BLaER1 treated with 17β-estradiol and CSF1 and Interleukin-3, amounts not matched to agents 10 nM and 100 nM (cell line): Measurements from ENCODE around the gene CACNA2D3.

Experiments used
- H3K27ac ChIP-seq, 11 experiments: shearing (Covaris generic); formaldehyde crosslinking; 2 replicates each; pipeline ENCODE4 v1.8.1; 2022
- H3K27me3 ChIP-seq, 11 experiments: shearing (Covaris generic); formaldehyde crosslinking; 2 replicates each; pipeline ENCODE4 v1.8.1; 2022
- H3K36me3 ChIP-seq, 11 experiments: shearing (Covaris generic); formaldehyde crosslinking; 2 replicates each; pipeline ENCODE4 v1.8.1; 2022
- H3K4me1 ChIP-seq, 10 experiments: shearing (Covaris generic); formaldehyde crosslinking; 2 replicates each; pipeline ENCODE4 v1.8.1; 2022
- H3K4me2 ChIP-seq, 11 experiments: shearing (Covaris generic); formaldehyde crosslinking; 2 replicates each; pipeline ENCODE4 v1.8.1; 2022
- H3K4me3 ChIP-seq, 10 experiments: shearing (Covaris generic); formaldehyde crosslinking; 2 replicates each; pipeline ENCODE4 v1.8.1; 2022
- H3K9ac ChIP-seq, 11 experiments: shearing (Covaris generic); formaldehyde crosslinking; 2 replicates each; pipeline ENCODE4 v1.8.1; 2022
- H3K9me3 ChIP-seq, 11 experiments: shearing (Covaris generic); formaldehyde crosslinking; replicated peaks in 1 of 11; 2 replicates each; pipeline ENCODE4 v1.8.1; 2022
- H4K20me1 ChIP-seq, 11 experiments: shearing (Covaris generic); formaldehyde crosslinking; 2 replicates each; pipeline ENCODE4 v1.8.1; 2022
- Cebpa-rat ChIP-seq, 11 experiments: shearing (Covaris generic); IDR thresholded peaks; 2 replicates each; pipeline ENCODE4 v1.8.1; 2022

CACNA2D3 gene

DNA sequence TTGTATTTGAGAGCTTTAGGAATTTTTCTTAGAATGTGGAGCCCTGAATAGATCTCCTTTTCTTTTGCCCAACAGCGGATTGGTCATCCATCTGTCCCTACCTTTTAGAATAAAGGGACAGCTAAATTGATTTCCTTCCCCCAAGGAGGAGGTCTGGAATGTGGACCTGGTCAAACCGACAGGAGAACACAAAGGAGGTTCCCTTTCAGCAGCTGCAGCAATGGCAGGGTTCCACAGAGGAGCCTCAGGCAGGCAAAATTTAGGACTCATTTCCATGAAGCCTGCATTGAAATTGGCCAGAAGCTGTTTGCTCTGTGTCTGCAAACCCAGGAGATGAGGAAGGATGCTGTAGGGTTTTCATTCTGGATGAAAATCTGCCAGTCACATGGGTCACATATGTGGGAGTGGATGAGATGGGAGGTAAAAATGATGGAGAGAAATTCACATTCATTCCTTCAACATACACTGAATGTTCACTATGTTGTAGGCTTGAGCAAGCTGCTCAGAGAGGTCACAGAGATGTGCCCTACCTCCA is 728.2 kb downstream of the CACNA2D3 start:
- Histone ChIP-seq H3K4me3 (no peak overlapping the region), H3K27me3 (no peaks in the 10 kb centered on the region; a peak in 1 of 22 replicates), H3K27ac (no peak overlapping the region), H3K4me2 (no peak overlapping the region), H3K9ac (no peak overlapping the region), H3K36me3 (no peaks in the 10 kb centered on the region), H3K9me3 (no peaks in the 10 kb centered on the region), H3K4me1 (peaks cover 13 to 27% (median 23%) of the 10 kb centered on the region in 10 experiments), H4K20me1 (no peaks in the 10 kb centered on the region; a peak in 1 of 22 replicates)
- no peak for TF ChIP-seq Cebpa-rat (IDR thresholded peaks at IDR 0.05)

DNA sequence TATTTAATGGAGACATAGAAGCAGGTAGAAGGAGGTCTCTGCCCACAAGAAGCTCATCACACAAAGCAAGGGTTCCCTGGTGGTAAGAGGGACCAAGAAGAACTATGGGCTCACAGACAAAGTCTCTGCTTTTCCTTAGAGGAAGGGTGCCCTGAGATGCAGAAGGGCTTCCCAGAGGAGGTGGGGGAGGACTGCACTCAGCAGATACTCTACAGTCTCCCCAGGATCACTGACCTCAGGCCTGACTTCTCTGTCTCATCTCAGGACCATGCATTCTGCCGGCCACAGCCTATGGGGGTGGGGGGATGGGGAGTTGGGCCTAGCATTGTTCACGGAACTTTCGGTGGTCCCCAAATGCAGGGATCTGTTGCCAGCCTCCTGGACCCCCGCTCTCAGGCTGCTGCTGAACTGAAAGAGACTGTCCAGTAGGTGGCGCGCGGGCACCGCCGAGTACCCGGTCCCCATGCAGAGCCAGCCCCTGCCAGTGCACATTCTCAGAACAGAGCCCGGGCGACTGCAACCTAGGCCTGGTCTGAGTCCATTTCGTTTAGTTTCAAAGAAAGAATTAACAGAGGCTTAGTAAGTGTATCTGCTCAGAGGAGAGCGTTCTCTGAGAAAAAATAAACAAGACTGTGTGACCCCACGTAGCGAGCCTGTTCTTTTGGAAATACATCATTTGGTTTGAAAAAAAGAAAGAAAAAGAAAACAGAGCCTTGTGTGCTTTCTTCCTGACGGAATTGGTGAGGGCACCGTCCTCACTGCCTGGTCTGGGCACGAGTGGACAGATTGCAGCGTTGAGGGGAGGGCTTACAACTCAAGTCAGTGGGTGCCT is 731.4 kb downstream of the CACNA2D3 start:
- H3K9ac ChIP-seq: no peak overlapping the region
- no peaks in the 10 kb centered on the region for H3K9me3 ChIP-seq
- H3K36me3 ChIP-seq: no peaks in the 10 kb centered on the region
- H3K4me1 ChIP-seq: peaks cover 10 to 32% (median 26%) of the 10 kb centered on the region in 10 experiments
- no peaks in the 10 kb centered on the region; a peak in 1 of 22 replicates for H3K27me3 ChIP-seq
- H3K27ac ChIP-seq: no peak overlapping the region
- H4K20me1 ChIP-seq: no peaks in the 10 kb centered on the region; a peak in 1 of 22 replicates
- peak overlapping the region in 2 of 11 experiments; percentile 4 to 14; a peak in 2 of 22 replicates for H3K4me2 ChIP-seq
- no peak overlapping the region for H3K4me3 ChIP-seq
- TF ChIP-seq Cebpa-rat (IDR thresholded peaks at IDR 0.05): no peak

DNA sequence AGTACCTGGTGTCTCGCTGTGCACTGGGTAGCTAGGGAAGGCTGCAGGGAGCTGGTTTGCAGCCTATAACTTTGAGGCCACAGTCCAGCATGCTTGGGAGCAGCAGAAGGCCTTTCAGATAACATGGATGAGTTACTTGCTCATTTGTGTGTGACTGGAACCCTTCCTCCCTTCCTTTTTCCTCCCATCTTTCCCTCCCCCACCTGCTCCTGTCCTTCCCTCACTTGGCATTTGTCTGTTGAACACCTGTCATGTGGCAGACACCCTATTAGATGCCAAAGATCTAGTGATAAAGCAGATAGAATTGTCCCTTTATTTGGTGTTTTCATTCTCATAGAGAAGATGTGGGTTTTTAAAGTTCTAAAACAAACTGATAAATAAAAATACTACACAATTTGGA is 733.9 kb downstream of the CACNA2D3 start:
- Histone ChIP-seq H3K27me3 (no peaks in the 10 kb centered on the region; a peak in 1 of 22 replicates), H3K4me2 (peak overlapping the region in 8 of 11 experiments; percentile 17 to 59 (median 43); a peak in 16 of 22 replicates), H3K27ac (no peak overlapping the region), H3K4me3 (no peak overlapping the region), H3K36me3 (no peaks in the 10 kb centered on the region), H3K9me3 (no peaks in the 10 kb centered on the region), H3K9ac (no peak overlapping the region), H3K4me1 (peaks cover 14 to 42% (median 32%) of the 10 kb centered on the region in 10 experiments), H4K20me1 (no peaks in the 10 kb centered on the region; a peak in 1 of 22 replicates)
- no peak for TF ChIP-seq Cebpa-rat (IDR thresholded peaks at IDR 0.05)

- H4K20me1 ChIP-seq: no peaks in the 10 kb centered on the region; a peak in 1 of 22 replicates
- H3K27me3 ChIP-seq: no peaks in the 10 kb centered on the region; a peak in 1 of 22 replicates
- H3K36me3 ChIP-seq: no peaks in the 10 kb centered on the region
- peak overlapping the region in 1 of 11 experiments; percentile 17; a peak in 1 of 22 replicates for H3K4me2 ChIP-seq
- H3K27ac ChIP-seq: no peak overlapping the region
- no peak overlapping the region for H3K4me3 ChIP-seq
- H3K4me1 ChIP-seq: peaks cover 25 to 53% (median 41%) of the 10 kb centered on the region in 10 experiments
- H3K9ac ChIP-seq: no peak overlapping the region
- H3K9me3 ChIP-seq: no peaks in the 10 kb centered on the region
- no peak for TF ChIP-seq Cebpa-rat (IDR thresholded peaks at IDR 0.05)
Observed at GRCh38 chr3:54857343-54857742, 735.0 kb downstream of the CACNA2D3 start.

DNA sequence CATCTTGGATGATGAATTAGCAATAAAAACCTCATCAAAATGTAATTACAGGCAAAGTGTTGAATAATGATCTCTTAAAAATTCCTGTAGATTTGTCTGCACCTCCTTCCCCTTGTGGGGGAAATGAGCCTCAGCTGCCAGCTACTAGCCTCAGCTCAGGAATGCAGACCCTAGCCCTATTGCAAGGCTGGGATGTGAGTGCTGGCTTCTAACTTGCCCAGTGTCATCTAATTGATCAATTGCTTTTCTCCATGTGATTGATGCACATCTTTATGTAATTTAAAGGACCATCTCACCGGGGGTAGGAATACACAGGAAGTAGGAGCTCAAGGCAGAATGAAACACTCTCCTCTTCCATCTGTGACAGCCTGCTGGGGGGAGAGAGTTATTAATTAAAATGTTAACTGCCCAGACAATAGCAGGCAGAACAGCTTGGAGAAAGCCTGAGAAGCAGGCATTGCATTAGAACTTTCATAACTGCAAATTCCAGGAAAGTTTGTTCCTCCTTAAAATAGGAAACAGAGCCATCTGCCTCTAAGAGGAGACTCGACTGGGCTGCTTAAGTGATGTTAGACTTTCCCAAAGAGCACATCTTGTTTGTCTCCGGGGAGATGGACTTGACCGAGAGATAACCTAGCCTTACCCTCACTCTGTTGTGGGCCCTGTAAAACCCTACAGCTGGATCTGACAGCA is 735.9 kb downstream of the CACNA2D3 start:
- TF ChIP-seq Cebpa-rat (IDR thresholded peaks at IDR 0.05): no peak
- peak overlapping the region; percentile 21 to 63 (median 42); a peak in 21 of 22 replicates for H3K4me2 ChIP-seq
- H4K20me1 ChIP-seq: no peaks in the 10 kb centered on the region; a peak in 1 of 22 replicates

GRCh38 chr3:54859184-54859583 is 736.8 kb downstream of the CACNA2D3 start:
- no peaks in the 10 kb centered on the region for H4K20me1 ChIP-seq
- TF ChIP-seq Cebpa-rat (IDR thresholded peaks at IDR 0.05): no peak
- peaks cover 44 to 71% (median 59%) of the 10 kb centered on the region in 10 experiments for H3K4me1 ChIP-seq
- no peak overlapping the region for H3K9ac ChIP-seq
- H3K27me3 ChIP-seq: no peaks in the 10 kb centered on the region; a peak in 1 of 22 replicates
- peak overlapping the region in 5 of 11 experiments; percentile 8 to 53 (median 21); a peak in 6 of 22 replicates for H3K4me2 ChIP-seq
- H3K27ac ChIP-seq: no peak overlapping the region
- H3K9me3 ChIP-seq: no peaks in the 10 kb centered on the region
- H3K4me3 ChIP-seq: no peak overlapping the region
- no peaks in the 10 kb centered on the region for H3K36me3 ChIP-seq

More for the DNA sequence above, 735.9 kb downstream of the CACNA2D3 start:
- H3K9ac ChIP-seq: no peak overlapping the region
- no peaks in the 10 kb centered on the region; a peak in 1 of 22 replicates for H3K27me3 ChIP-seq
- peaks cover 34 to 62% (median 50%) of the 10 kb centered on the region in 10 experiments for H3K4me1 ChIP-seq
- no peak overlapping the region for H3K27ac ChIP-seq
- H3K4me3 ChIP-seq: no peak overlapping the region
- H3K9me3 ChIP-seq: no peaks in the 10 kb centered on the region
- H3K36me3 ChIP-seq: no peaks in the 10 kb centered on the region

DNA sequence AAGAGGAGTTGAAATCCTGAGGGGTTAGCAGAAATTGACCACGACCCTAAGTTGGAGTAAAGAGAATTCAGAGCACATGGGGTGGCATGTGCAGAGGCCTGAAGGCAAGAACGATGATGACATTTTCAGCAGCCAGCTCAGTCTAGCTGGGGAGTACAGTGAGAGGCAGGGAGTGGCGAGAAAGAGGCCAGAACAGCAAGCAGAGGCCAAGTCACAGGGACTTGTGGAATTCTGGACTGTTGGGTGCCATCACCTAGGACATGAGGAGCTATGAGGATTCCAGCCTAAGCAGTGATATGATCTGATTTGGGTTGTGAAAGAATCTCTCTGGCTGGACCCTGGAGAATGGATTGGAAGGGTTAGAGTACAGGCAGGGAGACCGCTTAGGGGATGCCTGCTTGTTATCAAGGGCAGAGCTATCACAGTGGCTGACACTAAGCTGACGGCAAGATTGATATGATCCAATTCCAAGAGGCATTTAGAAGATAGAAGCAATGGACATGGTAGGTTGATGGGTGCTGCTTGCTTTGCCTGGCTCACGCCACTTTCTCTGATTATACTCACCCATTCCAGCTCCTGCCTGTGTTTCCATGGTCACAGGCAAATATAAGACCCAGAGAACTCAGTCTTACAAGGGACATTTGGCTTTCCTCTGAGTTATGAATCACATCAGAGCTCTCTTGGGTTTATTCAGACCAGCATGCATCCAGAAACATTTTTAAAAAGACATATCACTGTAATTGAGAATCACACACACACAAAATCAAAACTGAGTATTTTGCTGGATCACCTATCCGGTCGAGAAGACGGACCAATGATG is 739.1 kb downstream of the CACNA2D3 start:
- no peaks in the 10 kb centered on the region for H4K20me1 ChIP-seq
- H3K36me3 ChIP-seq: no peaks in the 10 kb centered on the region
- H3K9ac ChIP-seq: peak overlapping the region in 1 of 11 experiments; percentile 68; a peak in 1 of 22 replicates
- peak overlapping the region in 9 of 11 experiments; percentile 74 to 87 (median 79); a peak in 16 of 22 replicates for H3K27ac ChIP-seq
- peak overlapping the region; percentile 78 to 94 (median 86); a peak in 20 of 22 replicates for H3K4me2 ChIP-seq
- H3K27me3 ChIP-seq: no peaks in the 10 kb centered on the region
- H3K4me1 ChIP-seq: peaks cover 57 to 77% (median 67%) of the 10 kb centered on the region in 10 experiments
- no peak for TF ChIP-seq Cebpa-rat (IDR thresholded peaks at IDR 0.05)
- no peak overlapping the region for H3K4me3 ChIP-seq
- no peaks in the 10 kb centered on the region for H3K9me3 ChIP-seq

- Histone ChIP-seq H3K9me3 (no peaks in the 10 kb centered on the region), H3K4me1 (peaks cover 65 to 86% (median 77%) of the 10 kb centered on the region in 10 experiments), H3K27ac (peak overlapping the region in 10 of 11 experiments; percentile 24 to 87 (median 78); a peak in 20 of 22 replicates), H3K4me2 (peak overlapping the region; percentile 78 to 94 (median 86)), H3K27me3 (no peaks in the 10 kb centered on the region), H3K9ac (peak overlapping the region in 8 of 11 experiments; percentile 29 to 68 (median 52); a peak in 14 of 22 replicates), H3K4me3 (peak overlapping the region in 2 of 10 experiments; percentile 25 to 32; a peak in 3 of 20 replicates), H3K36me3 (no peaks in the 10 kb centered on the region), H4K20me1 (no peaks in the 10 kb centered on the region)
- no peak for TF ChIP-seq Cebpa-rat (IDR thresholded peaks at IDR 0.05)
Observed at GRCh38 chr3:54862526-54862925, 740.2 kb downstream of the CACNA2D3 start.
